ENCODE data around the gene SUPT4H1. TPM values are rescaled to one million over a fixed set of nuclear protein-coding genes. Genes with fewer than 3 reads are reported as not detected.

Gene SUPT4H1
- total and polyA plus RNA-seq, 2 donors (not counting 1 experiment from before 2014, with no cell fraction given): 30.2 to 60.1 TPM

- no peaks in the 10 kb centered on the region for H3K27me3 Mint-ChIP-seq
- CTCF ChIA-PET: interaction anchor here (0.6 to 13.7 kb wide), 6 partner anchors 9 to 81 kb away, joined by 3 to 587 read pairs (median 6); partner anchors contain the start of genes RNF43, SUPT4H1 and TSPOAP1
- Histone ChIP-seq H4K20me1 (ENCODE audit: control insufficient read depth, insufficient read depth, low read length, poor library complexity, severe bottlenecking) (peaks cover 7% of the 10 kb centered on the region), H3K4me3 (ENCODE audit: control extremely low read depth in 1 of 5, extremely low read depth in 1 of 5, insufficient read depth in 1 of 5, low read depth in 2 of 5, low read length in 4 of 5) (peak overlapping the region; percentile 75 to 100 (median 99)), H3K9me3 (ENCODE audit: control extremely low read depth in 1 of 3, control insufficient read depth in 2 of 3, insufficient read depth in 1 of 3, low read length in 2 of 3) (no peaks in the 10 kb centered on the region), H3K79me2 (ENCODE audit: control insufficient read depth, insufficient read depth, low read length) (peaks cover 94% of the 10 kb centered on the region), H2AFZ (ENCODE audit: insufficient read depth, low read depth, low read length, poor library complexity, severe bottlenecking) (no peak overlapping the region), H3K36me3 (replicated peaks in 1 of 2; ENCODE audit: control extremely low read depth in 1 of 2, control insufficient read depth in 1 of 2, extremely low read depth in 1 of 2, insufficient read depth in 2 of 2, low read length in 1 of 2) (peaks cover 0 to 7% of the 10 kb centered on the region in 2 experiments), H3K9ac (ENCODE audit: low read length) (peak overlapping the region; percentile 99), H3K27ac (ENCODE audit: low read length in 2 of 2) (peak overlapping the region; percentile 99 to 100), H3K4me1 (ENCODE audit: control insufficient read depth in 2 of 2, insufficient read depth in 2 of 2, low read length in 2 of 2) (peaks cover 73 to 89% of the 10 kb centered on the region in 2 donors), H3K4me2 (replicated peaks; ENCODE audit: low read depth, low read length, poor library complexity, severe bottlenecking) (peak overlapping the region; percentile 92), H3K27me3 (replicated peaks in 1 of 4; ENCODE audit: control extremely low read depth in 1 of 4, control insufficient read depth in 3 of 4, insufficient read depth in 4 of 4, low read length in 3 of 4) (no peaks in the 10 kb centered on the region)
- DNase-seq (peak; percentile 35), ATAC-seq (ENCODE audit: low read depth) (no peak)
- H3K4me3 Mint-ChIP-seq: peak overlapping the region; percentile 91
- no peaks in the 10 kb centered on the region for H3K9me3 Mint-ChIP-seq (ENCODE audit: insufficient read depth)
- no peak for TF ChIP-seq CTCF (IDR thresholded peaks at IDR 0.05)
- intact Hi-C loops (cut with micrococcal nuclease): loop anchor here (1.0 kb wide), 1 partner anchor 16 kb away; the partner anchor contains the start of gene SUPT4H1
- H3K27ac Mint-ChIP-seq: peak overlapping the region; percentile 98
- 1% methylated on average over 4 of the region's 5 CpGs for WGBS (ENCODE audit: insufficient coverage)
- H3K4me1 Mint-ChIP-seq: peaks cover 79% of the 10 kb centered on the region
- POLR2A ChIA-PET: interaction anchor here (0.9 to 19.3 kb wide), 6 partner anchors 5 to 81 kb away, joined by 5 to 663 read pairs (median 106); partner anchors contain the start of genes RNF43, SUPT4H1 and TSPOAP1
Measured at GRCh38 chr17:58336456-58337209, 15.4 kb downstream of the SUPT4H1 start.
